ENCODE results near the gene IGSF3. TPM values are rescaled to one million over a fixed set of nuclear protein-coding genes. Genes with fewer than 3 reads are reported as not detected.

The IGSF3 gene
- total RNA-seq, 1 experiment from 2014 or later, result 32.4 TPM

GRCh38 chr1:116693759-116694480, 26.4 kb upstream of the IGSF3 start:
- no peak for ATAC-seq
- Mint-ChIP-seq H3K27ac (no peak overlapping the region), H3K36me3 (no peaks in the 10 kb centered on the region), H3K4me1 (peaks cover 37% of the 10 kb centered on the region), H3K4me3 (no peak overlapping the region), H3K9me3 (0 out of 2 replicates have a peak, but pooled peaks cover 3% of the 10 kb centered on the region), H3K27me3 (ENCODE audit: low read depth) (no peaks in the 10 kb centered on the region)
- POLR2A ChIA-PET, result no interaction called here
- no peak for TF ChIP-seq E2F1 (CRISPR knock-in tag; IDR thresholded peaks at IDR 0.05)
- CTCF ChIA-PET, result interaction anchor here (1.1 kb wide), 1 partner anchor 18 kb away, joined by 4 read pairs; no protein-coding TSS in a partner anchor
- DNase-seq (ENCODE audit: low spot score), result no peak

GRCh38 chr1:116692879-116693278, 25.3 kb upstream of the IGSF3 start:
- CTCF ChIA-PET, result interaction anchor here (3.1 kb wide), 1 partner anchor 20 kb away, joined by 15 read pairs; no protein-coding TSS in a partner anchor
- H3K9me3 Mint-ChIP-seq, result 0 out of 2 replicates have a peak, but pooled peaks cover 3% of the 10 kb centered on the region
- POLR2A ChIA-PET, result no interaction called here
- no peak overlapping the region for H3K4me3 Mint-ChIP-seq
- no peak for DNase-seq (ENCODE audit: low spot score)
- peaks cover 34% of the 10 kb centered on the region for H3K4me1 Mint-ChIP-seq
- no peak overlapping the region for H3K27ac Mint-ChIP-seq
- no peak for TF ChIP-seq CDX4 (CRISPR knock-in tag; IDR thresholded peaks at IDR 0.05; ENCODE audit: borderline replicate concordance)
- H3K36me3 Mint-ChIP-seq, result no peaks in the 10 kb centered on the region
- ATAC-seq, result no peak
- no peaks in the 10 kb centered on the region for H3K27me3 Mint-ChIP-seq (ENCODE audit: low read depth)

- H3K27ac Mint-ChIP-seq, result no peak overlapping the region
- no peak overlapping the region for H3K4me3 Mint-ChIP-seq
- H3K4me1 Mint-ChIP-seq, result peaks cover 28% of the 10 kb centered on the region
- ChIA-PET POLR2A (no interaction called here), CTCF (interaction anchor here (1.5 to 3.1 kb wide), 2 partner anchors 18 to 95 kb away, joined by 3 to 15 read pairs; no protein-coding TSS in a partner anchor)
- H3K36me3 Mint-ChIP-seq, result no peaks in the 10 kb centered on the region
- DNase-seq (ENCODE audit: low spot score) (no peak), ATAC-seq (no peak)
- TF ChIP-seq SMAD3 (CRISPR knock-in tag; IDR thresholded peaks at IDR 0.05; ENCODE audit: borderline replicate concordance) (no peak), HMGA2 (CRISPR knock-in tag; IDR thresholded peaks at IDR 0.05) (no peak), PREB (CRISPR knock-in tag; IDR thresholded peaks at IDR 0.05; ENCODE audit: borderline replicate concordance) (no peak), IRF1 (CRISPR knock-in tag; IDR thresholded peaks at IDR 0.05) (no peak), ZNF121 (CRISPR knock-in tag; IDR thresholded peaks at IDR 0.05) (no peak), MAX (CRISPR knock-in tag; IDR thresholded peaks at IDR 0.05) (no peak), ZNF317 (CRISPR knock-in tag; IDR thresholded peaks at IDR 0.05; ENCODE audit: borderline replicate concordance, low read depth) (no peak), TCF7 (CRISPR knock-in tag; IDR thresholded peaks at IDR 0.05; ENCODE audit: low read depth) (no peak), IRF2 (CRISPR knock-in tag; IDR thresholded peaks at IDR 0.05; ENCODE audit: borderline replicate concordance, low read depth) (no peak), NR1H2 (CRISPR knock-in tag; IDR thresholded peaks at IDR 0.05) (no peak), GRHL2 (CRISPR knock-in tag; IDR thresholded peaks at IDR 0.05; ENCODE audit: insufficient replicate concordance, severe bottlenecking) (no peak), PRDM15 (CRISPR knock-in tag; IDR thresholded peaks at IDR 0.05) (no peak), ZNF512 (CRISPR knock-in tag; IDR thresholded peaks at IDR 0.05; ENCODE audit: borderline replicate concordance) (no peak)
- no peaks in the 10 kb centered on the region for H3K27me3 Mint-ChIP-seq (ENCODE audit: low read depth)
- H3K9me3 Mint-ChIP-seq, result 0 out of 2 replicates have a peak, but pooled peaks cover 3% of the 10 kb centered on the region
These were observed 23.4 kb upstream of the IGSF3 start for GRCh38 chr1:116690849-116691406.

All from WTC11 (cell line).